Neural progenitor cell (in vitro differentiated cells): ENCODE data around the gene SLC25A17. TPM values are rescaled to one million over a fixed set of nuclear protein-coding genes. Genes with fewer than 3 reads are reported as not detected.

Experiments used
- DNase-seq: peaks from one replicate; pipeline ENCODE4 v3.0.0-alpha.2; 2016; ENCODE audit warnings: low spot score
- H2AFZ ChIP-seq: fragments of 200-600 bp; sonication (generic); replicated peaks from 2 replicates; pipeline ENCODE4 v1.6.1; 2016; ENCODE audit warnings: antibody characterized with exemption
- H3F3A ChIP-seq: fragments of 200-600 bp; sonication (generic); 2 replicates; pipeline ENCODE4 v1.6.1; 2016; ENCODE audit warnings: antibody characterized with exemption, low read depth
- H3K27ac ChIP-seq: fragments of 200-600 bp; sonication (generic); 2 replicates; pipeline ENCODE4 v1.5.1; 2016; ENCODE audit warnings: mild to moderate bottlenecking
- H3K27me3 ChIP-seq: fragments of 200-600 bp; sonication (generic); 2 replicates; pipeline ENCODE4 v1.6.1; 2016; ENCODE audit warnings: mild to moderate bottlenecking, moderate library complexity
- H3K36me3 ChIP-seq: fragments of 200-600 bp; sonication (generic); 2 replicates; pipeline ENCODE4 v1.5.1; 2016
- H3K4me1 ChIP-seq: fragments of 200-600 bp; sonication (generic); 2 replicates; pipeline ENCODE4 v1.6.1; 2016; ENCODE audit warnings: mixed run types
- H3K4me2 ChIP-seq: fragments of 200-600 bp; sonication (generic); 2 replicates; pipeline ENCODE4 v1.6.1; 2016
- H3K4me3 ChIP-seq: fragments of 200-600 bp; sonication (generic); 2 replicates; pipeline ENCODE4 v1.5.1; 2016
- H3K79me2 ChIP-seq: fragments of 200-600 bp; sonication (generic); 2 replicates; pipeline ENCODE4 v1.6.1; 2016; ENCODE audit warnings: low read depth
- H3K9ac ChIP-seq: fragments of 200-600 bp; sonication (generic); 2 replicates; pipeline ENCODE4 v1.6.1; 2016
- H3K9me3 ChIP-seq: fragments of 200-600 bp; sonication (generic); 2 replicates; pipeline ENCODE4 v1.5.1; 2016; ENCODE audit warnings: low read depth
- H4K20me1 ChIP-seq: fragments of 200-600 bp; sonication (generic); 2 replicates; pipeline ENCODE4 v1.6.1; 2016; ENCODE audit warnings: low read depth
- H3K27ac Mint-ChIP-seq: 3 replicates; pipeline ENCODE4 v1.8.0; 2021; ENCODE audit warnings: mixed read lengths
- H3K27me3 Mint-ChIP-seq: 2 replicates; pipeline ENCODE4 v1.8.0; 2022; ENCODE audit warnings: low read depth, mild to moderate bottlenecking, inconsistent platforms, moderate library complexity, mixed read lengths; ENCODE audit not compliant: insufficient read depth
- H3K36me3 Mint-ChIP-seq: 3 replicates; pipeline ENCODE4 v1.8.0; 2021; ENCODE audit warnings: mixed read lengths
- H3K4me1 Mint-ChIP-seq: 3 replicates; pipeline ENCODE4 v1.8.0; 2021; ENCODE audit warnings: mixed read lengths
- H3K4me3 Mint-ChIP-seq: 3 replicates; pipeline ENCODE4 v1.8.0; 2021; ENCODE audit warnings: mild to moderate bottlenecking, moderate library complexity, mixed read lengths
- H3K9me3 Mint-ChIP-seq: 3 replicates; pipeline ENCODE4 v1.8.0; 2020; ENCODE audit warnings: mixed read lengths
- CTCF ChIP-seq: fragments of 200-600 bp; sonication (generic); IDR thresholded peaks from 2 replicates; pipeline ENCODE4 v1.5.1; 2017; ENCODE audit warnings: antibody characterized with exemption, mild to moderate bottlenecking
- EZH2 ChIP-seq: fragments of 200-600 bp; sonication (generic); IDR thresholded peaks from 2 replicates; pipeline ENCODE4 v1.6.1; 2017; ENCODE audit warnings: antibody characterized with exemption, mild to moderate bottlenecking, moderate library complexity
- EZH2phosphoT487 ChIP-seq: fragments of 200-600 bp; sonication (generic); IDR thresholded peaks from 2 replicates; pipeline ENCODE4 v1.6.1; 2017; ENCODE audit warnings: antibody characterized with exemption
- total RNA-seq: library from RNA; depleted of rRNA; stranded (reverse); fragments of >200 nt; gene quantifications from 2 replicates; pipeline ENCODE4 v1.2.3, GENCODE V29; 2015; ENCODE audit warnings: low replicate concordance

SLC25A17 gene
- total RNA-seq, 1 donor from 2014 or later = 31.7 TPM

GRCh38 chr22:40768206-40768605 lies 50.9 kb downstream of the SLC25A17 start:
- H2AFZ ChIP-seq = no peak overlapping the region
- no peaks in the 10 kb centered on the region for H3K9me3 Mint-ChIP-seq
- H4K20me1 ChIP-seq = no peaks in the 10 kb centered on the region
- H3K36me3 ChIP-seq = no peaks in the 10 kb centered on the region
- H3K27me3 Mint-ChIP-seq = no peaks in the 10 kb centered on the region
- DNase-seq = no peak
- H3F3A ChIP-seq = peaks cover 3% of the 10 kb centered on the region
- peaks cover 27% of the 10 kb centered on the region for H3K36me3 Mint-ChIP-seq
- no peak overlapping the region for H3K27ac Mint-ChIP-seq
- no peak overlapping the region for H3K4me3 ChIP-seq
- H3K27me3 ChIP-seq = no peaks in the 10 kb centered on the region
- no peak overlapping the region for H3K4me2 ChIP-seq
- H3K27ac ChIP-seq = no peak overlapping the region
- TF ChIP-seq CTCF (no peak), EZH2 (no peak), EZH2phosphoT487 (no peak)
- no peaks in the 10 kb centered on the region for H3K79me2 ChIP-seq
- no peak overlapping the region for H3K9ac ChIP-seq
- H3K4me3 Mint-ChIP-seq = no peak overlapping the region
- H3K9me3 ChIP-seq = no peaks in the 10 kb centered on the region
- no peaks in the 10 kb centered on the region for H3K4me1 Mint-ChIP-seq
- H3K4me1 ChIP-seq = no peaks in the 10 kb centered on the region

- no peak for DNase-seq
- Histone ChIP-seq H3K4me2 (no peak overlapping the region), H3K27me3 (no peaks in the 10 kb centered on the region), H3K9me3 (no peaks in the 10 kb centered on the region), H3K4me3 (no peak overlapping the region), H3K9ac (no peak overlapping the region), H2AFZ (no peak overlapping the region), H3K79me2 (no peaks in the 10 kb centered on the region), H3K4me1 (no peaks in the 10 kb centered on the region), H3F3A (peaks cover 3% of the 10 kb centered on the region), H3K36me3 (no peaks in the 10 kb centered on the region), H4K20me1 (no peaks in the 10 kb centered on the region), H3K27ac (no peak overlapping the region)
- no peaks in the 10 kb centered on the region for H3K27me3 Mint-ChIP-seq
- no peaks in the 10 kb centered on the region for H3K4me1 Mint-ChIP-seq
- TF ChIP-seq EZH2 (no peak), CTCF (no peak), EZH2phosphoT487 (no peak)
- H3K36me3 Mint-ChIP-seq = peaks cover 27% of the 10 kb centered on the region
- no peaks in the 10 kb centered on the region for H3K9me3 Mint-ChIP-seq
- H3K4me3 Mint-ChIP-seq = no peak overlapping the region
- no peak overlapping the region for H3K27ac Mint-ChIP-seq
Observed at GRCh38 chr22:40766956-40767355, 52.2 kb downstream of the SLC25A17 start.

- Histone ChIP-seq H3F3A (peaks cover 3% of the 10 kb centered on the region), H2AFZ (no peak overlapping the region), H3K27me3 (no peaks in the 10 kb centered on the region), H3K4me3 (no peak overlapping the region), H3K4me2 (no peak overlapping the region), H3K9me3 (no peaks in the 10 kb centered on the region), H4K20me1 (no peaks in the 10 kb centered on the region), H3K36me3 (no peaks in the 10 kb centered on the region), H3K9ac (no peak overlapping the region), H3K79me2 (no peaks in the 10 kb centered on the region), H3K27ac (no peak overlapping the region), H3K4me1 (no peaks in the 10 kb centered on the region)
- Mint-ChIP-seq H3K27ac (no peak overlapping the region), H3K36me3 (peaks cover 15% of the 10 kb centered on the region), H3K27me3 (peaks cover 2% of the 10 kb centered on the region), H3K4me1 (peaks cover 3% of the 10 kb centered on the region), H3K4me3 (no peak overlapping the region), H3K9me3 (no peaks in the 10 kb centered on the region)
- DNase-seq = no peak
- TF ChIP-seq EZH2phosphoT487 (no peak), CTCF (no peak), EZH2 (no peak)
Observed at GRCh38 chr22:40764763-40765441, 54.2 kb downstream of the SLC25A17 start.
